ENCODE data around the gene FAM171A1. TPM values are rescaled to one million over a fixed set of nuclear protein-coding genes. Genes with fewer than 3 reads are reported as not detected.
"Not testable (repeated sequence)": the region's sequence is repeated elsewhere in the genome, so short reads cannot be mapped to it uniquely, and the experiment has no call there.

FAM171A1 gene
- total RNA-seq, 1 experiment from 2014 or later, result 3.6 TPM

DNA sequence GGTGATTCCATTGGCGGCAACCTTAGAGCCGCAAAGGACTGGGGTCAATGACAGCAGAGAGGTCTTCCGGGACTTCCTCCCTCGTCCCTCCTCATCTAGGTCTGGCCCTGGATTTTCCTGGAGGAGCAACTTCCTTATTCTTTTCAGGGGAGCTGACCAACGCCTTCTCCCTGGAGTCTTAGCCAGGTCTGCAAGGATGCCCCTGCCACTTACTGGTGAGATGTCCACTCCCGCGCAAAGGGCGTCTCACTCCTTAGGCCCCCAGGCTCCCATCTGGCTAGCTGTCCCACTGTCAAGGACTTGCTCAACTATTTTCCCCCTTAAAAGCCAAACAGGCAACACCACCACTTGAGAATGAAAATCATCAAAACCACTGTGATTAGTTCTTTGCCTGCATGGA, 160.6 kb downstream of the FAM171A1 start:
- no peak for DNase-seq (ENCODE audit: low read depth)

DNA sequence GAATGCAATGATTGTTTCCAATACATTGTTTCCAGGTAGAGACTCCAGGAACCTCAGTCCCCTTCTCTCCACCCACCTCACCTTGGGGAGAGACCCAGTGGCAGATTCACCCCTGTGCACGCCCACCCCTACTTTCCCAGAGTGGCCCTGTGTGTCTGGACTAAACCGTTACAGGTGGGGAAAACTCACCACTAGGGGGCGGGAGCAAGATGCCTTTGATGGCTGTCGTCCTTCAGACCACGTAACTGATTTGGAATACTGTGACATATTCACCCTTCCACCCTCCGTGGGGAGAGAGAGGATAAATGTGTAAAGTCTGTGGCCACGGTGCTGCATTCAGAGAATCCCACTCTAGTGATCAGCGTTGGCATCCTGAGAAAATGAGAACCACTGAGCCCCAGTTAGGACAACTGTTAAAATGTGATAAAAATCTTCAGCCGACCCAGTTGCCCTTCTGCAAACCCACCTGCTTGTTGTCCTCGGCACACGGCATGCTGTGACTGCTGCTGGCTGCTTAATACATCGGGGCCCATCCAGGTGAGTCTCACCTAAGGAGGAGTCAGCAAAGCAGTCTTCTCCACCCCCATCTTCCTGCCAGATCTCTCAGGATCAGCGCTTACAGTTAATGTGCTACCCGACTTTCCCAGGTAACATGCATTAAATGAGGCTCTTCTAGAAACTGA, 161.1 kb downstream of the FAM171A1 start:
- peak; percentile 72 for DNase-seq (ENCODE audit: low read depth)

DNA sequence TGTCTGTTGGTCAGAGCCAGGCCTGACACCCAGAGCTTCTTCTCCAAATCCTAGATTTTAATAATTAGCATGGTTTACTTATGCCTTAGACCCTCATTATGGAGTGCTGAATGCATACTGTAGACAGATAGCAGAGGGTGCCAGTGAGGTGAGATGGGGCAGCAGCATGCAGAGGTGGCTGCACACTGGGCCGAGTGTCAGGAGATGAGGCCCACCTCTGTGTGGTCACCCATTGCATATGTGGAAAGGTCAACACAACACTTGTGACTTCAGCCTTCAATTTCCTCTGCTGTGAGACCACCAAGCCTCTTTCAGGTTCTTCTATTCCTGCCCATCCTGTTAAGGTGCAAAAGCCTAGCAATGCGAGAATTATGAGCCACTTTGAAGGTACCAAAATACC, 162.9 kb downstream of the FAM171A1 start:
- no peak for DNase-seq (ENCODE audit: low read depth)

DNA sequence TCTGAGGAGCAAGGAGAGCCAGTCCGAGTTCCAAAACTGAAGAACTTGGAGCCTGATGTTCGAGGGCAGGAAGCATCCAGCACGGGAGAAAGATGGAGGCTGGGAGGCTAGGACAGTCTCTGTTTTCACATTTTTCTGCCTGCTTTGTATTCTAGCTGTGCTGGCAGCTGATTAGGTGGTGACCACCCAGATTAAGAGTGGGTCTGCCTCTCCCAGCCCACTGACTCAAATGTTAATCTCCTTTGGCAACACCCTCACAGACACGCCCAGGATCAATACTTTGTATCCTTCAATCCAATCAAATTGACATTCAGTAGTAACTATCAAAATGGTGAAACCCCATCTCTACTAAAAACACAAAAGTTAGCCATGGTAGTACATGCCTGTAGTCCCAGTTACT, 163.7 kb downstream of the FAM171A1 start:
- DNase-seq (ENCODE audit: low read depth), result not testable (repeated sequence)

DNA sequence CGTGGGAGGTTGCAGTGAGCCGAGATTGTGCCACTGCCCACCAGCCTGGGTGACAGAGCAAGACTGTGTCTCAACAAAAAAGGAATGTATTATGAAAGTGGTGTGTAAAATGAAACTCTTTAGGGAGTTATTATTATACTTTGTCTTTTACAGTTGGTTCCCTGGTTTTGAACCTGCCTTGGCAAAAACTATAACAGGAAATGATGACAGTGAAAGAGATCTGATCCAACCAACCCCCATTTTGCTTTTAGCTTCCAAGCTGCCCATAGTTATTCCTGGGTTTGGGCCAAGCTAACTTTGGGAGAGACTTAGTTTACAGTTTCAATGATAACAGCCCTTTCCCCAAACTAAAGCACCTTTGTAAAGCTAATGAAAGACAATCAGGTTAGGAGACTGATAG, 168.4 kb downstream of the FAM171A1 start:
- DNase-seq (ENCODE audit: low read depth), result no peak

DNA sequence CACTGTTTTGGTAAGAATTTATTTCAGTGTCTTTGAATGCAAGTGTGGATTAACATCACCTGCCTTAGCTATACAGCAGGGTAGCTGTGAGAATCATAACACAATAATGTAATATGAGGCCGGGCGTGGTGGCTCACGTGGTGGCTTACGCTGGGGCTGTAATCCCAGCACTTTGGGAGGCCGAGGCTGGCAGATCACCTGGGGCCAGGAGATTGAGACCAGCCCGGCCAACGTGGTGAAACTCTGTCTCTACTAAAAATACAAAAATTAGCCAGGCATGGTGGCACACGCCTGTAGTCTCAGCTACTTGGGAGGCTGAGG, 168.8 kb downstream of the FAM171A1 start:
- DNase-seq (ENCODE audit: low read depth), result not testable (repeated sequence)

DNA sequence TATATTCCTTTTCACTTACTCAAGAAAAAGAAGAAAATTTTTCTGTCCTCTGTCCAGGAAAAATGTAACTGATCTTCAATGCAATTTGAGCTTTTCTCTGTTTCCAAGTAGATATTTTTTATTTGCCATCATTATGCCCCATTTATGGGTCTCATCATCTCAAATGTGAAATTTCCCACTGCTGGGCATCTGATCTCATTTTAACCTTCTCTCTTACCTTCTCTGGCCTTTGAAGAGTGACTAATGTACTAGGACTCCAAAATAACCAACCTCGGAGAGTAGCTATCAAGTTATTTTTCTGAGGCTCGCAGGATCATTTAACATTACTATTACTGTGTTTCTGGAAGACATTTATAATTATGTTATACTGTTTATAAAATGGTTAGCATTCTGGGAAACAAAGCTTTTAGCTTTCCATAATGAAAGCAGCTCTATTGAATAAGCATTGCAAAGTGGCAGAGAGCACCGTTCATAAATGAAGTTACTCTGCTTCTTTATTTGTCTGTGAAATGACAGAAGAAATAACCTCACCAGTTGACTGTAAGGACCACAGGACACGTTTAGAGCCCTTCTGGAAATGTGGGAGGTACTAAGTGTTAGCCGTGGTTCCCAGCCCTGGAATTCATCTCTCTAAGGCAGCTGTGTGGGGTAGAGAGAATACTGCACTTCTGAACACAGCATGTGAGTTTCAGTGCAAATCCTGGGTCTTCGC, 169.3 kb downstream of the FAM171A1 start:
- peak; percentile 73 for DNase-seq (ENCODE audit: low read depth)

DNA sequence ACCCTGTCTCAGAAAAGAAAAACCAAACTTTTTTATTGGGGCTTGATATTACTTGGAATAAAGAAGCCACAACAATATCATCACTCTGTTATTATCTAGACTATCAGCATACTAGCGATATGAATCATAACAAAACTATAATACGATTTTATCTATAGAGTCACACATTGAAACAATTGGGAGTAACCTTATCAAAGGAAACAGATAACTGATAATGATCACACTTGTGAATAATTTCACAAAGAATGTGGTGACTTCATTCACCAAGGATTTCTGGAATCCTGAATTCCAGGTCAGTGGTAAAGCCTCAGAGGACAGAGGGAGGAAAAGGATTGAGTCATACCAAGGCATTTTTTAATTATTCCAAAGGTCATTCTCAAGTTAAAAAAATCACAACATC, 170.5 kb downstream of the FAM171A1 start:
- peak; percentile 93 for DNase-seq (ENCODE audit: low read depth)

DNA sequence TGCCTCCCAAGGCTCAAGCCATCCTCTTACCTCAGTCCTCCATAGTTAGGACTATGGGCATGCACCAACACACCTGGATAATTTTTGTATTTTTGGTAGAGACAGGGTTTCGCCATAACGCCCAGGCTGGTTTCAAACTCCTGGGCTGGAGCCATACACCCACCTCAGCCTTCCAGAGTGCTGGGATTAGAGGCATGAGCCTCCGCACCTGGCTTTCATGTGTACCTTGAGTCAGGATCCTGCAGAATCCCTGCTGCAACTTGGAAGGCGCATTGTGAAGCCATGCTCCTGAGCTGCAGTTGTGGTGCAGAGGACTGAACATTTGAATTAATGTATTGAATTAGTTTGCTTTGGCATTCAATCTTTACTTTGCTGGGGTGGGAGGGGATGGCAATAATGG, 173.2 kb downstream of the FAM171A1 start:
- no peak for DNase-seq (ENCODE audit: low read depth)

DNA sequence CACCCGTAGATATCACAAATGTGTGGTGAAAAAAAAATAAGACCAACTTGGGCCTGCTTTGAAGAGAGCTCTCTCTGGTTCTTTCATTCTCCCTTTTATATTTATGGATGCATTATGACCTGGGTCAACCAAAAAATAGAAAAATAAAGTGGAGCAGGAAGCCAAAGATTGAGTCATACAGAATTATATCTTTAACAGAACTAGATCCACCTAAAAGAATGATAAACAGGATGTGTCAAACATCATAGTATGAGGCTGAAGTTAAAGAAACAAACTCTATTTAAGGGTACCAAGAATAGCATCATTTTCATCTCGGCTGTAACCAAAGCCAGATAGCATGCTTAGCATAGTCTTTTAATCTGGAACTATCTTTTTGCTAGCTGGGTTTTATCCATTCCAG, 173.8 kb downstream of the FAM171A1 start:
- no peak for DNase-seq (ENCODE audit: low read depth)

DNA sequence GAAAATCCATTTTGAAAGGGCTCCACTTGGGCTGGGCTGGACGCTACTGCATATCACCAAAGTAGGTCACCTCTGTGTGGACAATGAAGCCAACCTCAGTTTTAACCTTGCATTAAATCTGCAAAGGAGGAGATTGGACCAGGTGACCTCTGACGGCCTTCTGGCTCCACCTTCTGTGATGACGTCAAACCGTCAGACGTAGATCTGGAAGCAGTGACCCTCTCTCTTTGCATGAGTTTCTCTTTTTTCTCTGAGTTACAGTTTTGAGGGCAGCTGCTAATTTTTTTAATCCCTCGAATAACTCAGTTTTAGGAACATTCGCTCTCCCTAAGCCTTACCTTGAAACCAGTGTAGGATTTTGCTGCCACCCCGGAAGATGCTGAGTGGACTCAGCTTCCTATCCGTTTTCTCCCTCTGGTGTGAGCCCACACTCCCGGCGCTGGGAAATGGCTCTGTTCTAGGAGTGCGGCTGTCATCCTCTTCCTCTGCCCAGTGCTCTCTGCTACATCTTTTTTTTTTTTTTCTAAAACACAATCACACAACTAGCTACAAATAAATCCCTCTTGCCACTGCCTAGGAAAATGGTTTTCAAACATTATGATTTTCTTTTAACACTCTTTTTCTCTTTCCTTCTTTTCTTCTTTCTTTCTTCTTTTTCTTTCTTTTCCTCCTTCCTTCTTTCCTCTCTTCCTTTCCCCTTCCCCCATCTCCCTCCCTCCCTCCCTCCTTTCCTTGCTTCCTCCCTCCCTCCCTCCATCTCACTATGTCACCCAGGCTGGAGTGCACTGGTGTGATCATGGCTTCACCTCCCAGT, 174.9 kb downstream of the FAM171A1 start:
- DNase-seq (ENCODE audit: low read depth), result peak; percentile 69

DNA sequence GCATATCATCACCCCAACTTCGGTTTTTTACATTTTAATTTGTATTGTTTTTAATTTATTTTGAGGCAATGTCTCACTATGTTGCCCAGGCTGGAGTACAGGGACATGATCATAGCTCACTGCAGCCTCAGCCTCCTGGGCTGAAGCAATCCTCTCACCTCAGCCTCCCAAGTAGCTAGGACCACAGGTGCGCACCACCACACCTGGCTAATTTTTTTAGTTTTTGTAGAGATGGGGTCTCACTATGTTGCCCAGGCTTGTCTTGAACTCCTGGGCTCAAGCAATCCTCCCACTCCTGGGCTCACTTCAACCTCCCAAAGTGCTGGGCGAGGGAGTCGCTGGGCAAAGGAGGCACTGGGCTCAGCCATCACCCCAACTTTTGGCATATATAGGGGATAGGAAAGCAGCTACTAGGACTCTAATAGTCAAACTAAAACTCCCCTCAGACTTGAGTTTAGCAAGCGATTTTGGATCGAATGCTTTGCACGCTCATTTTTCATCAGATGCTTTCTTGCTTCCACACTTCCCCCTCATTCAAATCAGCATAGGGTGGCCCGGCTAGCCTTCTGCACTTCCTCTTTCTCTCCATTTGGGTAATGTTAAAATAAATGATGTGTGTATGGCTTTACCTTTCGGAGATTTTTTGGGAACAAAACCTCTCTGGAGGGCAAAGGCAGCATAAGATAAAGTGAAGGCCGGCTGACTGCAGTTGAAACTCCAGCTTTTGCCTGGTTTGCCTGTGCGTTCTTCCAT, 181.8 kb downstream of the FAM171A1 start:
- no peak for DNase-seq (ENCODE audit: low read depth)

DNA sequence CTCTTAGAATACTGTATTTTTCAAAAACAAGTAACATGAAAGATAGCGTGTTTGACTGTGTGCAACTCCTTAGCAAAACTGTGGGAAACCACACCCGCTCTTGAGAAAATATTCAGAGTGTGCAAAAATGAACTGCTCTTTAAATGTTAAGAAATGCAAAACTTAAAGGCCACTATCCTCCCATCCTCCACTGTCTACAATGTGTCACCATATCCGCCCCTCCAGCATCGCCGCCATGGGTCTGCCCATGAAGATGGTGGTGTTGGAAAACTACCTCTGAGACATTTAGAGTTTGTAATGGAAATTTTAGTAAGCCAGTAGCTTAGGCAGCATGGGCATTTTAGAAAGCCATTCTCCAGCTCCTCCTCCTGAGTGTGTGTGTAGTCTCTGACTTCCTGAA, 182.5 kb downstream of the FAM171A1 start:
- no peak for DNase-seq (ENCODE audit: low read depth)

DNA sequence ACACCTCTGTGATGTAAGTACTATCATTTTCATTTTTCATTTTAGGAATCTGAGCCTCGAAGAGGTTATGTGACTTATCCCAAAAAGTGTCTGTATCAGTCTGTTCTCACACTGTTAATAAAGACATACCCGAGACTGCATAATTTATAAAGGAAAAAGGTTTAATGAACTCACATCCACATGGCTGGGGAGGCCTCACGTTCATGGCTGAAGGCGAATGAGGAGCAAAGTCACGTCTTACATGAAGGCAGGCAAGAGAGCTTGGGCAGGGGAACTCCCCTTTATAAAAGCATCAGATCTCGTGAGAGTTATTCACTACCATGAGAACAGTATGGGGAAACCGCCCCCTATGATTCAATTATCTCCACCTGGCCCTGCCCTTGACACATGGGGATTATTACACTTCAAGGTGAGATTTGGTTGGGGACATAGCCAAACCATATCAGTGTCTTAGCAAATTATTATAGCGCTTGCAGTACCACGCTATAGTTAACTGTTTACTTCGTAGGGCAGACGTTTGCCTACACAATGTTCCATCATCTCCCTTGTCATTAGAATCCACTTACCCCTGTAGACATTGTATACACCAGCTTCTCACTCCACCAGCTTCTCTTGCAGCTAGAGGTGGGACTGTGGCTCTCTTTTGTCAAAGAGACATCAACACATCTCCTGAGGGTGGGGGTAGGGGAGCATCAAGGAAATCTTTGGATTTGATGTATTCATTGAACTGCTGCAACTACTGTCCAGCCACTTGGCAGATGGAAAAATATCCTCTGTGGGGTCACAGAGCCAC, 187.2 kb downstream of the FAM171A1 start:
- DNase-seq (ENCODE audit: low read depth), result no peak

DNA sequence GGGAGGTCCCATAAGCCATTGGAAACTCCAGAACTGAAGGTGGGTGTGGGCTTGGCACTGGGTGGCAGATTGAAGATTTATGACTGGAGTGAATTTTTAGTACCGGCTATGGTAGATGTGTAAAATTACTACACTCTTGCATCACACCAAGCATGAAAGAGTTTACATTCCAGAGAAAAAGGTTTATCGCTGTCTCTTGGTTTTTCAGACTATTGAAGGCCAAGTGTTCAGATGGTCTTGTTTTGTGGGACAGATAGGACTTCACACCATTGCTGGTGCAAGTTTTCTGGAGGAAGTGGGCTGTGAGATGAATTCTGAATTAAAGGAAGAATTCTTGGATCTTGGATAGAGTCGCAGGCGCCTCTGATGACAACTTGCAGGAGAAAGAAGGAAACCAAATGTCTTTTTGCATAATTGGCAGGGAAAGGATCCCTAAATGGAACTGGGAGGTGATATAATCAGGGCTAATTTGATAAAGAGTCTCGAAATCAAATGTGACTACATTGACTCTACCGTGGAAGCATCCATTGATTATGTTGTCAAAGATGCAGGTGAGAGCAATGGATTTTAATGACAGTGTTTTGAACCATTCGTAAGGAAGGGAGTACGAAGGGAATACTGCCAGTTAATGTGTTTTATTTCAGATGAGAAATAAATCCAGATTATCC, 188.4 kb downstream of the FAM171A1 start:
- DNase-seq (ENCODE audit: low read depth), result peak; percentile 46

DNA sequence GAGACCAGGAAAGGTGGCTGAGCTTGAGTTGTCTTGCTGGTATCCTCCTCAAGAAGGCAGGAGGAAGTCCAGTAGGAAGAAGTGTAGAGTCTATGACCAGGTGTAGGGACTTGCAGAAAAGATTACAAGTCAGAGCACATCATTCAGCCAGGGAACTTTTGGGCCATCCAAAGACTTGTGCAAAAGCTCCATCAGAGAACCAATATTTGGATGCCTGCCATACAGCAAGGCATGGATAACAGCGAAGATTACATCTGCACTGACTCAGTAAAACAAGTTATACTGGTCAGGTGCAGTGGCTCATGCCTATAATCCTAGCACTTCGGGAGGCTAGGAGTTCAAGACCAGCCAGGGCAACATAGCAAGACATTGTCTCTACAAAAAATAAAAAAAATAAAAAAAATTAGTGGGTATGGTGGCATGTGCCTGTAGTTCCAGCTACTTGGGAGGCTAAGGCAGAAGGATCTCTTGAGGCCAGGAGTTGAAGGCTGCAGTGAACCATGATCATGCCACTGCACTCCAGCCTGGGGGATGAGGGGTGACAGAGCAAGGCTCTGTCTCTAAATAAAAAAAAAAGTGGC, 189.4 kb downstream of the FAM171A1 start:
- DNase-seq (ENCODE audit: low read depth), result no peak

DNA sequence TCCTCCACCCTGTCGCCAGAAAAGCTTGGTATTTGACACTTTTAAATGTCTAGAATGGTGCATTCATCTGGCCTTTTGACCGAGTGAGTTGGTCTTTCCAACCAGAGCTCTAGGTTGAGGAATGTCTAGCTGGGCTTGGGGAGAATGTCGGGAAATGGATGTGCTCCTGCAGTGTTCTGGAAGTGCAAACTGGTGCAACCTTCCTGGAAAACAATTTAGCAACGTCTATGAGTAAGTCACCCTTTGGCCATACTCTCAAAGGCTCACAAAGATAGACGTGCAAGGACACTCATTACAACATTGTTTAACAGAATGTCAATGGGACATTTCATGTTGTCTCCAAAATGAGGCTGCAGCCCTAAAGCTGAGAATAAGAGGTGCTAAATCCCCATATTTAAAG, 190.4 kb downstream of the FAM171A1 start:
- peak; percentile 90 for DNase-seq (ENCODE audit: low read depth)

DNA sequence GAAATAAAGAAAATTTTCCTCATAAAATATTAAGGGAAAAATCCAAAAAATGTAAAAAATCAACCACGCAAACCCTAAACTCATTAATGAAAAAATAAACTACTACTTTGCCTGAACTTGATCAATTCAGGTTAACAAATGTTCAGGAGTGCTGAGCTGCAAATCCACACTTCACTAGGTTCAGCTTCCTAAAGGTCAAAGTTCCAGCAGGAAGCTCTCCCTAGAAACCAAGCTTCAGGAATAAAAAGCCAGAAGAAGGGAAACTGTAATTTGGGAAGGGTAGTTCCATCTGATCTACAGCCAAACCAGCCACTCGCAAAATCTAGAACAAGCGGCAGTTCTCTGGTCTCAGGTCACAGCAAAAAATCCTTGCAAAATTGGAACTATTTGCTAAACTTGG, 194.8 kb downstream of the FAM171A1 start:
- DNase-seq (ENCODE audit: low read depth), result no peak

DNA sequence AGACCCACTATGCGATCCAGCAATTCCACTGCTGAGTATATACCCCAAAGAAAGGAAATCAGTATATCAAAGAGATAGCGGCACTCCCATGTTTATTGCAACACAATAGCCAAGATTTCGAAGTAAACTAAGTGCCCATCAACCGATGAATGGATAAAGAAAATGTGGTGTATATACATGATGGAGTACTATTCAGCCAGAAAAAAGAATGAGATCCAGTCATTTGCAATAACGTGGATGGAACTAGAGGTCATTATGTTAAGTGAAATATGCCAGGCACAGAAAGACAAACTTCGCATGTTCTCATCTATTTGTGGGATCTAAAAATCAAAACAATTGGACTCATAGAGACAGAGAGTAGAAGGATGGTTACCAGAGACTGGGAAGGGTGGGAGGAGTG, 195.5 kb downstream of the FAM171A1 start:
- no peak for DNase-seq (ENCODE audit: low read depth)

DNA sequence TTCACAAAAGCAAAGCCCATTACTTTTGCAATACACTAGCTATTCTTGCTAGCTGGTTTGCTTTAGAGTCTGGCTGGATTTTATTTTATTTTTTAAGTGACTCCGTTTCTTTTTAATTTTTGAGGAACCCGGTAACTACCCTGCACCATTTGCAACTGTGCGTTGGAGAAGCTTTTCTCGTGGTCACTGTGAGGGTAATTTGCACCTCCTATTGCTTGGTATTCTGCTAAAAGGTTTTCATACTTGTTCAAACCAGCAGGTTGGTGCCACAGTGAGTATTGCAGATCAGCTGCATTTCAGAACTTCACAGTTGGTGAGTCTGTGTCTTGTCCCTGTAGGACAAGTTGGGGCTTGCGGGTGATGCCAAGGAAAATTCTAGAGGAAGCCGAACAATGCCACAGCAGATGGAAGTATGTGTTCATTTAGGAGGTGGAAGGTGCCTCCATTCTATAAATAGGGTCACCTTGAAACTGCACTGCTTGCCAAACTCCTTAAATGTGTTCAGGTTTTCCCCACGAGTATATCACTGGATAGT, 198.7 kb downstream of the FAM171A1 start:
- DNase-seq (ENCODE audit: low read depth), result no peak
